GM12878 (cell line): ENCODE data around the gene SLC7A10. TPM values are rescaled to one million over a fixed set of nuclear protein-coding genes. Genes with fewer than 3 reads are reported as not detected.

Source experiments
- BMI1 ChIP-seq: fragments of 450-650 bp; IDR thresholded peaks from 2 replicates; pipeline ENCODE4 v1.6.1; 2016; ENCODE audit warnings: mild to moderate bottlenecking, moderate library complexity, borderline replicate concordance
- CBFB ChIP-seq: IDR thresholded peaks from 2 replicates; pipeline ENCODE4 v1.6.1; 2016; ENCODE audit warnings: antibody characterized with exemption, low read depth
- CEBPZ ChIP-seq: fragments of 150-350 bp; IDR thresholded peaks from 2 replicates; pipeline ENCODE4 v1.6.1; 2016; ENCODE audit warnings: low read depth, low read length
- CHD2 ChIP-seq: IDR thresholded peaks from 2 replicates; pipeline ENCODE4 v1.6.1; 2011; ENCODE audit warnings: low read depth, low read length, improper control_type of control experiment, borderline replicate concordance
- CHD4 ChIP-seq: fragments of 200-600 bp; sonication (generic); IDR thresholded peaks from 2 replicates; pipeline ENCODE4 v1.6.1; 2016; ENCODE audit warnings: mild to moderate bottlenecking
- E2F4 ChIP-seq: IDR thresholded peaks from 2 replicates; pipeline ENCODE4 v1.6.1; 2012; ENCODE audit warnings: low read depth, low read length, improper control_type of control experiment
- EZH2 ChIP-seq: IDR thresholded peaks from 2 replicates; pipeline ENCODE4 v1.6.1; 2012; ENCODE audit warnings: low read depth, mild to moderate bottlenecking, control low read depth, inconsistent platforms, low read length, borderline replicate concordance; ENCODE audit not compliant: control insufficient read depth
- GABPA ChIP-seq: IDR thresholded peaks from 2 replicates; pipeline ENCODE4 v1.6.1; 2014; ENCODE audit warnings: antibody characterized with exemption, low read depth, mild to moderate bottlenecking, inconsistent platforms
- HDAC2 ChIP-seq: fragments of 200-600 bp; sonication (generic); IDR thresholded peaks from 2 replicates; pipeline ENCODE4 v1.6.1; 2017
- IKZF2 ChIP-seq, 2 experiments: fragments of 450-650 bp; IDR thresholded peaks; 2 replicates each; pipeline ENCODE4 v1.6.1; 2017; ENCODE audit warnings: mild to moderate bottlenecking in 2 of 2, moderate library complexity in 2 of 2
- KLF5 ChIP-seq: fragments of 450-650 bp; IDR thresholded peaks from 2 replicates; pipeline ENCODE4 v1.6.1; 2014; ENCODE audit warnings: mild to moderate bottlenecking; ENCODE audit not compliant: partially characterized antibody
- MAX ChIP-seq: IDR thresholded peaks from 2 replicates; pipeline ENCODE4 v1.6.1; 2012; ENCODE audit warnings: low read depth, low read length, improper control_type of control experiment
- MEF2B ChIP-seq: fragments of 450-650 bp; IDR thresholded peaks from 2 replicates; pipeline ENCODE4 v1.6.1; 2018; ENCODE audit warnings: mild to moderate bottlenecking, moderate library complexity; ENCODE audit not compliant: partially characterized antibody, poor library complexity, severe bottlenecking
- MTA2 ChIP-seq: fragments of 450-650 bp; IDR thresholded peaks from 2 replicates; pipeline ENCODE4 v1.6.1; 2016; ENCODE audit warnings: low read depth, mild to moderate bottlenecking, moderate library complexity
- NR2C2 ChIP-seq: IDR thresholded peaks from 2 replicates; pipeline ENCODE4 v1.6.1; 2011; ENCODE audit warnings: borderline replicate concordance, low read depth; ENCODE audit not compliant: control insufficient read depth, insufficient read length
- PAX8 ChIP-seq: fragments of 450-650 bp; IDR thresholded peaks from 2 replicates; pipeline ENCODE4 v1.6.1; 2017; ENCODE audit warnings: mild to moderate bottlenecking, moderate library complexity
- PBX3 ChIP-seq: IDR thresholded peaks from 2 replicates; pipeline ENCODE4 v1.6.1; 2011; ENCODE audit warnings: mild to moderate bottlenecking, low read depth, low read length, moderate library complexity; ENCODE audit not compliant: insufficient replicate concordance
- POLR2A ChIP-seq: IDR thresholded peaks from 2 replicates; pipeline ENCODE4 v1.6.1; 2011; ENCODE audit warnings: low read depth, mild to moderate bottlenecking, low read length
- SMAD5 ChIP-seq: IDR thresholded peaks from 2 replicates; pipeline ENCODE4 v1.6.1; 2016; ENCODE audit warnings: antibody characterized with exemption, low read depth
- SRF ChIP-seq, 2 experiments: IDR thresholded peaks; 2 replicates each; pipeline ENCODE4 v1.6.1; 2011; ENCODE audit warnings: low read depth in 2 of 2, low read length in 2 of 2, mild to moderate bottlenecking in 1 of 2, moderate library complexity in 1 of 2
- SUZ12 ChIP-seq: fragments of 200-600 bp; sonication (generic); IDR thresholded peaks from one replicate; pipeline ENCODE4 v1.6.1; 2018; ENCODE audit warnings: antibody characterized with exemption, mild to moderate bottlenecking; ENCODE audit not compliant: unreplicated experiment
- polyA plus RNA-seq, 11 experiments: library from polyadenylated mRNA; depleted of rRNA in 4 of 11; unstranded in 6 of 11; stranded (reverse) in 5 of 11; fragments of >200 nt; fragmentation: Nextera tagmentation in 4 of 11; fragmentation: Illumina TruSeq in 1 of 11; extraction: Ambion mirVana in 4 of 11; extraction: Trizol in 1 of 11; gene quantifications; 1 replicate in 1 of 11; 2 replicates in 10 of 11; pipeline versions ENCODE4 v1.2.1 to v1.2.3, GENCODE V29; 2011 to 2016; ENCODE audit warnings: inconsistent platforms in 2 of 11, missing spikeins in 2 of 11, low read depth in 1 of 11
- total RNA-seq, 4 experiments: library from RNA; depleted of rRNA in 3 of 4; stranded (reverse); fragments of >200 nt in 3 of 4; fragmentation: Illumina TruSeq in 1 of 4; extraction: Trizol in 1 of 4; gene quantifications; 2 replicates each; pipeline versions ENCODE4 v1.2.1 to v1.2.3, GENCODE V29; 2013 to 2021

The SLC7A10 gene
- total and polyA plus RNA-seq, 10 of the 15 experiments (the other 5 are each of a cell fraction or from before 2014, with no cell fraction given): not detected

- no peak for TF ChIP-seq SRF (IDR thresholded peaks at IDR 0.05; ENCODE audit: low read depth in 2 of 2, low read length in 2 of 2)
- no peak for TF ChIP-seq HDAC2
- TF ChIP-seq CEBPZ: no peak
- TF ChIP-seq CBFB: peak; percentile 55
- peak; percentile 73 for TF ChIP-seq GABPA
- no peak for TF ChIP-seq MTA2
- TF ChIP-seq E2F4: no peak; the same call in 1 of the 2 replicates
- TF ChIP-seq MAX: no peak
- no peak for TF ChIP-seq PBX3
- no peak for TF ChIP-seq EZH2
- no peak for TF ChIP-seq CHD2
- peak; percentile 78 for TF ChIP-seq MEF2B
- TF ChIP-seq BMI1: peak; percentile 96
- no peak for TF ChIP-seq NR2C2
- no peak for TF ChIP-seq PAX8
- no peak for TF ChIP-seq CHD4
- TF ChIP-seq IKZF2 (IDR thresholded peaks at IDR 0.05): peak; percentile 95
- peak; percentile 93 for TF ChIP-seq SMAD5
- peak; percentile 99 for TF ChIP-seq POLR2A
- peak; percentile 70 for TF ChIP-seq KLF5
- TF ChIP-seq SUZ12: no peak
Measured at GRCh38 chr19:33176670-33177416, 48.8 kb downstream of the SLC7A10 start (continued).
